ENCODE data around the gene GALNT18.

DNA sequence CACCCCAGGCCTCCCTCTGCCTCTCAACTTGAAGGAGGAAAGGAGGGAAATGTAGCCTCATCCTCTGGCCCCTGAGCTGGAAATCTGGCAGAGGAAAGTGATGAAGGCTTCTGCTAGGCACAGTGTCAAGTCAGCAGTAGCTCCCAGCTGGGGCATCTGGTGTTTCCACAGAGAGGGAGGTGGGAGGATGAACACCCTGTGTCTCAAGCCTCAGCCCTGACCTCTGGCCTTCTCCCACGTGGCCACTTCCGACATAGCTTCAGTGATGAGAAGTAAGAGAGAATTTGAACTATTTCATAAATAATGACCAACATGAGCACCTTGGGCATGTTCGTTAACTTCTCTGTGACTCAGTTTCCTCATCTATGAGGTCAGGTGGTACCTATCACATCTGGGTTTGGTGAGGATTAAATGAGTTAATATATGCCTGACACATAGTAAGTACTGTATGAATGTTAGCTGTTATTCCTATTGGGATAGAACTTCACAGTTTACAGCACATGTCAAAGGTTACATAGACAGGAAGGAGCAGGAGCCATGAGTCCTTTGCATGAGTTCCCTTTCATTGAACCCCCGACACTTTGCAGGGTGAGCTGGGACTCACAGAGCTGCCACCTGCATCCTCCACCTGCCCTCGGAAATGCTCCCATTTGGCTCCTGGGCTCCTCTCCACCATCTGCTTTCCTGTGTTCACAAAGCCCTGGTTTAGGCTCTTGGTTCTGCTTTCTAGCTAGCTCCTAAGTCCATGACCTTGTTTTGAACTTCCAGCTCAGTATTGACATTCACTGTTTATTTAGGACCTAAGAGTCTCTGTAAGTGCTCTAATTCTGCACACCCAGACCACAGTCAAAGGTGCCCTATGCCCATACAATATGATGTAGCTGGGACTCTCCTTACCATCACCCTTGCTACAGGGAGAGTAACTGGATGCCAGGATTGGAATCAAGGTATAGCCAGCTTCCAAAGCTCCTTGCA is 330.5 kb downstream of the GALNT18 start:
- TF ChIP-seq, protein P1, sequence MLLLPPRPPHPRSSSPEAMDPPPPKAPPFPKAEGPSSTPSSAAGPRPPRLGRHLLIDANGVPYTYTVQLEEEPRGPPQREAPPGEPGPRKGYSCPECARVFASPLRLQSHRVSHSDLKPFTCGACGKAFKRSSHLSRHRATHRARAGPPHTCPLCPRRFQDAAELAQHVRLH (tag by site-specific recombination; IDR thresholded peaks at IDR 0.05), result no peak
- TF ChIP-seq ZNF184 (tag by site-specific recombination; IDR thresholded peaks at IDR 0.05) (no peak), TCF7L2 (IDR thresholded peaks at IDR 0.05; ENCODE audit: borderline replicate concordance, low read depth, low read length) (no peak), GLI2 (tag by site-specific recombination; IDR thresholded peaks at IDR 0.05; ENCODE audit: borderline replicate concordance, low read depth) (no peak), ZEB2 (tag by site-specific recombination; IDR thresholded peaks at IDR 0.05) (no peak), ZNF768 (tag by site-specific recombination; IDR thresholded peaks at IDR 0.05) (no peak), ZBTB8A (tag by site-specific recombination; IDR thresholded peaks at IDR 0.05) (no peak), ZNF561 (tag by site-specific recombination; IDR thresholded peaks at IDR 0.05; ENCODE audit: borderline replicate concordance) (no peak), OVOL3 (tag by site-specific recombination; IDR thresholded peaks at IDR 0.05) (no peak)
- TF ChIP-seq, protein P2, sequence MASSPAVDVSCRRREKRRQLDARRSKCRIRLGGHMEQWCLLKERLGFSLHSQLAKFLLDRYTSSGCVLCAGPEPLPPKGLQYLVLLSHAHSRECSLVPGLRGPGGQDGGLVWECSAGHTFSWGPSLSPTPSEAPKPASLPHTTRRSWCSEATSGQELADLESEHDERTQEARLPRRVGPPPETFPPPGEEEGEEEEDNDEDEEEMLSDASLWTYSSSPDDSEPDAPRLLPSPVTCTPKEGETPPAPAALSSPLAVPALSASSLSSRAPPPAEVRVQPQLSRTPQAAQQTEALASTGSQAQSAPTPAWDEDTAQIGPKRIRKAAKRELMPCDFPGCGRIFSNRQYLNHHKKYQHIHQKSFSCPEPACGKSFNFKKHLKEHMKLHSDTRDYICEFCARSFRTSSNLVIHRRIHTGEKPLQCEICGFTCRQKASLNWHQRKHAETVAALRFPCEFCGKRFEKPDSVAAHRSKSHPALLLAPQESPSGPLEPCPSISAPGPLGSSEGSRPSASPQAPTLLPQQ (tag by site-specific recombination; IDR thresholded peaks at IDR 0.05), result no peak
- TF ChIP-seq, protein P3, sequence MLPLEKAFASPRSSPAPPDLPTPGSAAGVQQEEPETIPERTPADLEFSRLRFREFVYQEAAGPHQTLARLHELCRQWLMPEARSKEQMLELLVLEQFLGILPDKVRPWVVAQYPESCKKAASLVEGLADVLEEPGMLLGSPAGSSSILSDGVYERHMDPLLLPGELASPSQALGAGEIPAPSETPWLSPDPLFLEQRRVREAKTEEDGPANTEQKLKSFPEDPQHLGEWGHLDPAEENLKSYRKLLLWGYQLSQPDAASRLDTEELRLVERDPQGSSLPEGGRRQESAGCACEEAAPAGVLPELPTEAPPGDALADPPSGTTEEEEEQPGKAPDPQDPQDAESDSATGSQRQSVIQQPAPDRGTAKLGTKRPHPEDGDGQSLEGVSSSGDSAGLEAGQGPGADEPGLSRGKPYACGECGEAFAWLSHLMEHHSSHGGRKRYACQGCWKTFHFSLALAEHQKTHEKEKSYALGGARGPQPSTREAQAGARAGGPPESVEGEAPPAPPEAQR (tag by site-specific recombination; IDR thresholded peaks at IDR 0.05), result no peak
- TF ChIP-seq, protein P4, sequence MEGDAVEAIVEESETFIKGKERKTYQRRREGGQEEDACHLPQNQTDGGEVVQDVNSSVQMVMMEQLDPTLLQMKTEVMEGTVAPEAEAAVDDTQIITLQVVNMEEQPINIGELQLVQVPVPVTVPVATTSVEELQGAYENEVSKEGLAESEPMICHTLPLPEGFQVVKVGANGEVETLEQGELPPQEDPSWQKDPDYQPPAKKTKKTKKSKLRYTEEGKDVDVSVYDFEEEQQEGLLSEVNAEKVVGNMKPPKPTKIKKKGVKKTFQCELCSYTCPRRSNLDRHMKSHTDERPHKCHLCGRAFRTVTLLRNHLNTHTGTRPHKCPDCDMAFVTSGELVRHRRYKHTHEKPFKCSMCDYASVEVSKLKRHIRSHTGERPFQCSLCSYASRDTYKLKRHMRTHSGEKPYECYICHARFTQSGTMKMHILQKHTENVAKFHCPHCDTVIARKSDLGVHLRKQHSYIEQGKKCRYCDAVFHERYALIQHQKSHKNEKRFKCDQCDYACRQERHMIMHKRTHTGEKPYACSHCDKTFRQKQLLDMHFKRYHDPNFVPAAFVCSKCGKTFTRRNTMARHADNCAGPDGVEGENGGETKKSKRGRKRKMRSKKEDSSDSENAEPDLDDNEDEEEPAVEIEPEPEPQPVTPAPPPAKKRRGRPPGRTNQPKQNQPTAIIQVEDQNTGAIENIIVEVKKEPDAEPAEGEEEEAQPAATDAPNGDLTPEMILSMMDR (tag by site-specific recombination; IDR thresholded peaks at IDR 0.05), result no peak
- TF ChIP-seq, protein P5, sequence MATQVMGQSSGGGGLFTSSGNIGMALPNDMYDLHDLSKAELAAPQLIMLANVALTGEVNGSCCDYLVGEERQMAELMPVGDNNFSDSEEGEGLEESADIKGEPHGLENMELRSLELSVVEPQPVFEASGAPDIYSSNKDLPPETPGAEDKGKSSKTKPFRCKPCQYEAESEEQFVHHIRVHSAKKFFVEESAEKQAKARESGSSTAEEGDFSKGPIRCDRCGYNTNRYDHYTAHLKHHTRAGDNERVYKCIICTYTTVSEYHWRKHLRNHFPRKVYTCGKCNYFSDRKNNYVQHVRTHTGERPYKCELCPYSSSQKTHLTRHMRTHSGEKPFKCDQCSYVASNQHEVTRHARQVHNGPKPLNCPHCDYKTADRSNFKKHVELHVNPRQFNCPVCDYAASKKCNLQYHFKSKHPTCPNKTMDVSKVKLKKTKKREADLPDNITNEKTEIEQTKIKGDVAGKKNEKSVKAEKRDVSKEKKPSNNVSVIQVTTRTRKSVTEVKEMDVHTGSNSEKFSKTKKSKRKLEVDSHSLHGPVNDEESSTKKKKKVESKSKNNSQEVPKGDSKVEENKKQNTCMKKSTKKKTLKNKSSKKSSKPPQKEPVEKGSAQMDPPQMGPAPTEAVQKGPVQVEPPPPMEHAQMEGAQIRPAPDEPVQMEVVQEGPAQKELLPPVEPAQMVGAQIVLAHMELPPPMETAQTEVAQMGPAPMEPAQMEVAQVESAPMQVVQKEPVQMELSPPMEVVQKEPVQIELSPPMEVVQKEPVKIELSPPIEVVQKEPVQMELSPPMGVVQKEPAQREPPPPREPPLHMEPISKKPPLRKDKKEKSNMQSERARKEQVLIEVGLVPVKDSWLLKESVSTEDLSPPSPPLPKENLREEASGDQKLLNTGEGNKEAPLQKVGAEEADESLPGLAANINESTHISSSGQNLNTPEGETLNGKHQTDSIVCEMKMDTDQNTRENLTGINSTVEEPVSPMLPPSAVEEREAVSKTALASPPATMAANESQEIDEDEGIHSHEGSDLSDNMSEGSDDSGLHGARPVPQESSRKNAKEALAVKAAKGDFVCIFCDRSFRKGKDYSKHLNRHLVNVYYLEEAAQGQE (tag by site-specific recombination; IDR thresholded peaks at IDR 0.05), result no peak
